Cortex of kidney (tissue), 1 donor: ENCODE results near the gene CEP63.
"Not testable (repeated sequence)": the region's sequence is repeated elsewhere in the genome, so short reads cannot be mapped to it uniquely, and the experiment has no call there.

Source experiments
- DNase-seq: peaks from one replicate; lab custom pipeline; 2025; lab: John Stamatoyannopoulos, UW

The CEP63 gene

GRCh38 chr3:134516905-134517304 is 31.0 kb downstream of the CEP63 start:
- no peak for DNase-seq

- DNase-seq, result no peak
Measured at GRCh38 chr3:134517791-134518190, 31.9 kb downstream of the CEP63 start.

- DNase-seq, result no peak
Measured at GRCh38 chr3:134522541-134522940, 36.7 kb downstream of the CEP63 start.

- no peak for DNase-seq
Measured at GRCh38 chr3:134525293-134525692, 39.4 kb downstream of the CEP63 start.

GRCh38 chr3:134526319-134526718 is 40.5 kb downstream of the CEP63 start:
- DNase-seq, result no peak

- no peak for DNase-seq
Measured at GRCh38 chr3:134527037-134527436, 41.2 kb downstream of the CEP63 start.

GRCh38 chr3:134527538-134528186 is 41.8 kb downstream of the CEP63 start:
- no peak for DNase-seq

GRCh38 chr3:134533493-134533892 is 47.6 kb downstream of the CEP63 start:
- no peak for DNase-seq

- DNase-seq, result no peak
Measured at GRCh38 chr3:134535186-134535970, 49.5 kb downstream of the CEP63 start.

- DNase-seq, result no peak
Measured at GRCh38 chr3:134536781-134537180, 50.9 kb downstream of the CEP63 start.

GRCh38 chr3:134542287-134542958 is 56.6 kb downstream of the CEP63 start:
- no peak for DNase-seq

GRCh38 chr3:134543113-134543512 is 57.3 kb downstream of the CEP63 start:
- DNase-seq, result no peak

- DNase-seq, result no peak
Measured at GRCh38 chr3:134544316-134544715, 58.5 kb downstream of the CEP63 start.

- DNase-seq, result not testable (repeated sequence)
Measured at GRCh38 chr3:134544783-134545182, 58.9 kb downstream of the CEP63 start.

- no peak for DNase-seq
Measured at GRCh38 chr3:134545818-134546217, 60.0 kb downstream of the CEP63 start.

GRCh38 chr3:134552784-134553183 is 66.9 kb downstream of the CEP63 start:
- no peak for DNase-seq

GRCh38 chr3:134559591-134559990 is 73.7 kb downstream of the CEP63 start:
- no peak for DNase-seq

- DNase-seq, result no peak
Measured at GRCh38 chr3:134562055-134562454, 76.2 kb downstream of the CEP63 start.

GRCh38 chr3:134563601-134564000 is 77.7 kb downstream of the CEP63 start:
- no peak for DNase-seq

- no peak for DNase-seq
Measured at GRCh38 chr3:134564991-134565390, 79.1 kb downstream of the CEP63 start.

- no peak for DNase-seq
Measured at GRCh38 chr3:134567605-134568004, 81.7 kb downstream of the CEP63 start.

GRCh38 chr3:134568790-134569189 is 82.9 kb downstream of the CEP63 start:
- DNase-seq, result no peak

- not testable (repeated sequence) for DNase-seq
Measured at GRCh38 chr3:134569899-134570298, 84.0 kb downstream of the CEP63 start.
